Thymus (tissue), 11 donors: ENCODE data around the gene PIP5K1A. TPM values are rescaled to one million over a fixed set of nuclear protein-coding genes. Genes with fewer than 3 reads are reported as not detected.
"Not testable (repeated sequence)": the region's sequence is repeated elsewhere in the genome, so short reads cannot be mapped to it uniquely, and the experiment has no call there.

Source experiments
- DNase-seq, 9 donors: peaks; one replicate each; pipeline ENCODE4 v3.0.0-alpha.2; 2013; ENCODE audit warnings: low spot score in 9 of 9, low read depth in 6 of 9, missing footprints in 1 of 9
- H3K27ac ChIP-seq, 2 donors: one replicate each; pipeline ENCODE4 v1.5.1; 2013; ENCODE audit warnings: control low read depth in 1 of 2, low read depth in 1 of 2, low read length in 1 of 2, mild to moderate bottlenecking in 1 of 2, moderate library complexity in 1 of 2
- H3K27me3 ChIP-seq, 2 donors: one replicate each; pipeline ENCODE4 v1.5.1; 2013; ENCODE audit warnings: low read length in 1 of 2; ENCODE audit not compliant: control insufficient read depth in 2 of 2, insufficient read depth in 1 of 2
- H3K36me3 ChIP-seq, 2 donors: one replicate each; pipeline ENCODE4 v1.5.1; 2013; ENCODE audit warnings: low read length in 1 of 2, mild to moderate bottlenecking in 1 of 2, moderate library complexity in 1 of 2; ENCODE audit not compliant: control insufficient read depth in 2 of 2, insufficient read depth in 2 of 2
- H3K4me1 ChIP-seq, 2 donors: one replicate each; pipeline ENCODE4 v1.5.1; 2013; ENCODE audit warnings: low read length in 2 of 2; ENCODE audit not compliant: control insufficient read depth in 2 of 2, insufficient read depth in 2 of 2
- H3K4me3 ChIP-seq, 2 donors: one replicate each; pipeline ENCODE4 v1.5.1; 2013; ENCODE audit warnings: low read length in 2 of 2, control low read depth in 1 of 2, mild to moderate bottlenecking in 1 of 2
- H3K9me3 ChIP-seq, 2 donors: one replicate each; pipeline ENCODE4 v1.5.1; 2013; ENCODE audit warnings: low read length in 1 of 2, mild to moderate bottlenecking in 1 of 2; ENCODE audit not compliant: control insufficient read depth in 2 of 2, insufficient read depth in 1 of 2
- WGBS: extraction: QIAGEN DNeasy Blood & Tissue Kit; methylation state at CpG from one replicate; pipeline ENCODE4 v1.1.7; 2013; 5-methylcytosine and 5-hydroxymethylcytosine counted together
- polyA plus RNA-seq: library from polyadenylated mRNA; stranded (reverse); fragments of 200-250 nt; gene quantifications from one replicate; pipeline ENCODE4 v1.2.3, GENCODE V29; 2013
- total RNA-seq: library from RNA; stranded (reverse); fragments of 120-200 nt; gene quantifications from one replicate; pipeline ENCODE4 v1.2.4, GENCODE V29; 2013
- donor health status: healthy.

The PIP5K1A gene
- total and polyA plus RNA-seq, 2 donors, result 29.8 to 30.7 TPM

- peaks cover 7 to 8% of the 10 kb centered on the region in 2 donors for H3K4me1 ChIP-seq
- H3K36me3 ChIP-seq, result peaks cover 22 to 24% of the 10 kb centered on the region in 2 donors
- WGBS, result 98% methylated on average over 2 of the region's 2 CpGs
These were observed 61.0 kb downstream of the PIP5K1A start for GRCh38 chr1:151259351-151259750.

GRCh38 chr1:151265446-151266236, 67.3 kb downstream of the PIP5K1A start:
- H3K36me3 ChIP-seq, result peaks cover 58 to 72% of the 10 kb centered on the region in 2 donors
- H3K27me3 ChIP-seq, result no peaks in the 10 kb centered on the region
- no peak for DNase-seq
- no peak overlapping the region for H3K4me3 ChIP-seq
- WGBS, result 95% methylated on average over 14 of the region's 14 CpGs
- no peaks in the 10 kb centered on the region for H3K9me3 ChIP-seq
- H3K27ac ChIP-seq, result no peak overlapping the region
- H3K4me1 ChIP-seq, result no peaks in the 10 kb centered on the region

More at GRCh38 chr1:151259351-151259750, 61.0 kb downstream of the PIP5K1A start:
- H3K27ac ChIP-seq, result no peak overlapping the region
- no peak for DNase-seq
- H3K27me3 ChIP-seq, result no peaks in the 10 kb centered on the region
- no peaks in the 10 kb centered on the region for H3K9me3 ChIP-seq
- H3K4me3 ChIP-seq, result no peak overlapping the region

DNA sequence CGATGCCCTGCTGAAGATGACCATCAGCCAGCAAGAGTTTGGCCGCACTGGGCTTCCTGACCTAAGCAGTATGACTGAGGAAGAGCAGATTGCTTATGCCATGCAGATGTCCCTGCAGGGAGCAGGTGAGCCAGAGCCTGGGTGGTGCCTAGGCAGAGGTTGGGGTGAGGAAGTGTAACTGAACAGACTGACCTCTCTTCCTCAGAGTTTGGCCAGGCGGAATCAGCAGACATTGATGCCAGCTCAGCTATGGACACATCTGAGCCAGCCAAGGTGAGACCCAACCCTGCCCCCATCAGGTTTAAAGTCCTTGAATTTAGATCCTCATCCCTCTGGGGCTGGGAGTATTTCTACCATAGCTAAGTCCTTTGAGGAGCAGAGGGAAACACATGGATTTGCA, 68.0 kb downstream of the PIP5K1A start:
- H3K27me3 ChIP-seq, result no peaks in the 10 kb centered on the region
- H3K9me3 ChIP-seq, result no peaks in the 10 kb centered on the region
- H3K4me1 ChIP-seq, result no peaks in the 10 kb centered on the region
- H3K36me3 ChIP-seq, result peaks cover 58 to 72% of the 10 kb centered on the region in 2 donors
- DNase-seq, result no peak
- H3K4me3 ChIP-seq, result no peak overlapping the region
- no peak overlapping the region for H3K27ac ChIP-seq
- 99% methylated on average over 3 of the region's 3 CpGs for whole genome bisulfite sequencing

GRCh38 chr1:151266821-151267220, 68.5 kb downstream of the PIP5K1A start:
- H3K27ac ChIP-seq, result no peak overlapping the region
- WGBS, result 89% methylated on average over 8 of the region's 8 CpGs

GRCh38 chr1:151267760-151268159, 69.4 kb downstream of the PIP5K1A start:
- H3K27ac ChIP-seq, result no peak overlapping the region
- WGBS, result 87% methylated on average over 4 of the region's 4 CpGs

More at GRCh38 chr1:151266821-151267220, 68.5 kb downstream of the PIP5K1A start:
- peaks cover 57 to 77% of the 10 kb centered on the region in 2 donors for H3K36me3 ChIP-seq
- DNase-seq, result no peak
- H3K27me3 ChIP-seq, result no peaks in the 10 kb centered on the region
- no peak overlapping the region for H3K4me3 ChIP-seq
- H3K4me1 ChIP-seq, result no peaks in the 10 kb centered on the region
- no peaks in the 10 kb centered on the region for H3K9me3 ChIP-seq

DNA sequence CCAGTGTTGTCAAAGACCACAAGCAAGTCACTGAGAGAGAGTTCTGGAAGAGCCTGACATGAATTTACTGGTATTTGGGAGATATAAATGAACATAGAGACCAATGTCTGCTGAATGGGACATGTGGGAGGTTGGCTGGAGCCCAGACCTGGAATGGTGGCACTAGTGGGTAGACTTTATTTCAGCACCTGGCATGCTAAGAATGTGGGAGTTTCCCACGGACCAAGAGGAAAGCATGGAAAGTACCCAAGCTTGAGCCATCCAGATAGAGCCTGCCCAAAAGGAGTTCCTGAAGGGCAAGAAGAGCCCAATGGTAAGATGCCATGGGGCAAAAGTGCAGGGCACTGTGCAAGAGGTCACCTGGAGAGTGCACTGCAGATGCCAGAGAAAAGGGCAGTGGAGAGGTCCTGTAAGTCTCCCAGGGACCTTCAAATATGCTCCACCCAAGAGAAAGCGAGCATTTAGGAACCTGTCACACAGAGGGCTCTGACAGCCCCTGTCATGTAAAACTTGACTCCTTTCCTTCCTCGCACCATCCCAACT, 75.6 kb downstream of the PIP5K1A start:
- no peak overlapping the region for H3K27ac ChIP-seq

More at GRCh38 chr1:151267760-151268159, 69.4 kb downstream of the PIP5K1A start:
- no peak for DNase-seq
- H3K27me3 ChIP-seq, result no peaks in the 10 kb centered on the region
- H3K4me3 ChIP-seq, result no peak overlapping the region
- peaks cover 49 to 71% of the 10 kb centered on the region in 2 donors for H3K36me3 ChIP-seq
- H3K4me1 ChIP-seq, result no peaks in the 10 kb centered on the region
- no peaks in the 10 kb centered on the region for H3K9me3 ChIP-seq

DNA sequence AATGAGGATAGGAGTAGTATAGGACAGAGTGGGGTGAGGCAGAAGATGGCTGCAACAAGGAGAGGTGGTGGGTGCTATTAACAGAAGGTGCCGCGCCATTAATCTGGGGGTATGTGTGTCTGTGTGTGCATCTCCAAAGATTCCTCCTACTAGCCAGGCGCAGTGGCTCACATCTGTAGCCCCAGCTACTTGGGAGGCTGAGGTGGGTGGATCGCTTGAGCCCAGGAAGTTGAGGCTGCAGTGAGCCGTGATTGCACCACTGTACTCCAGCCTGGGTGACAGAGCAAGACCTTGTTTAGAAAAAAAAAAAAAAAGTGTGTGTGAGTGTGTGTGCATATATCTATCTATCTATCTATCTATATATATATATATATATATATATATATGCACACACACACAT, 77.0 kb downstream of the PIP5K1A start:
- WGBS, result 96% methylated on average over 5 of the region's 5 CpGs
- not testable (repeated sequence) for DNase-seq, H3K4me1 ChIP-seq

More for the DNA sequence above, 75.6 kb downstream of the PIP5K1A start:
- Histone ChIP-seq H3K27me3 (no peaks in the 10 kb centered on the region), H3K36me3 (peaks cover 0 to 15% of the 10 kb centered on the region in 2 donors), H3K4me3 (no peak overlapping the region), H3K9me3 (no peaks in the 10 kb centered on the region), H3K4me1 (no peaks in the 10 kb centered on the region)
- no peak for DNase-seq
- WGBS, result 95% methylated on average over 3 of the region's 3 CpGs

DNA sequence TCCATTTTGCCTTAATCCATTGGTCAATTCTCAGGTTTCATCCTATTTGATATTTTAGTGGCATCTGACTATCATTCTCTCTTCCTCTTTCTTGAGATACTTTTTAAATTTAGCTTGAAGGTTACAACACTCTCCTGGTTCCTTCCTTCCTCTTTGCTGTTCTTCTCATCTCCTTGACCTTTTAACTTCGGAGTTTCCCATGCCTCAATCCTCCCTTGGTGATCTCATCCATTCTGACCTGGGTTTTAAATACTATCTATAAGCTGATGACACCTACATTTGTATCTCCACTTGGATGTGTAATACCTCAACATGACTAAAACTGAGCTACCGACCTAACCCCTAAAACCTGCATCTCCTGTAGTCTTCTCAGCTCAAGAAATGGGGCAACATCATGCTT, 78.9 kb downstream of the PIP5K1A start:
- Histone ChIP-seq H3K4me3 (no peak overlapping the region), H3K27me3 (no peaks in the 10 kb centered on the region), H3K27ac (no peak overlapping the region), H3K9me3 (no peaks in the 10 kb centered on the region), H3K36me3 (peaks cover 0 to 3% of the 10 kb centered on the region in 2 donors), H3K4me1 (peaks cover 3 to 11% of the 10 kb centered on the region in 2 donors)
- DNase-seq, result no peak
- 59% methylated on average over 2 of the region's 2 CpGs for whole genome bisulfite sequencing

More for the DNA sequence above, 77.0 kb downstream of the PIP5K1A start:
- not testable (repeated sequence) for H3K4me3 ChIP-seq, H3K27me3 ChIP-seq, H3K9me3 ChIP-seq, H3K27ac ChIP-seq
- H3K36me3 ChIP-seq, result peaks cover 0 to 10% of the 10 kb centered on the region in 2 donors

DNA sequence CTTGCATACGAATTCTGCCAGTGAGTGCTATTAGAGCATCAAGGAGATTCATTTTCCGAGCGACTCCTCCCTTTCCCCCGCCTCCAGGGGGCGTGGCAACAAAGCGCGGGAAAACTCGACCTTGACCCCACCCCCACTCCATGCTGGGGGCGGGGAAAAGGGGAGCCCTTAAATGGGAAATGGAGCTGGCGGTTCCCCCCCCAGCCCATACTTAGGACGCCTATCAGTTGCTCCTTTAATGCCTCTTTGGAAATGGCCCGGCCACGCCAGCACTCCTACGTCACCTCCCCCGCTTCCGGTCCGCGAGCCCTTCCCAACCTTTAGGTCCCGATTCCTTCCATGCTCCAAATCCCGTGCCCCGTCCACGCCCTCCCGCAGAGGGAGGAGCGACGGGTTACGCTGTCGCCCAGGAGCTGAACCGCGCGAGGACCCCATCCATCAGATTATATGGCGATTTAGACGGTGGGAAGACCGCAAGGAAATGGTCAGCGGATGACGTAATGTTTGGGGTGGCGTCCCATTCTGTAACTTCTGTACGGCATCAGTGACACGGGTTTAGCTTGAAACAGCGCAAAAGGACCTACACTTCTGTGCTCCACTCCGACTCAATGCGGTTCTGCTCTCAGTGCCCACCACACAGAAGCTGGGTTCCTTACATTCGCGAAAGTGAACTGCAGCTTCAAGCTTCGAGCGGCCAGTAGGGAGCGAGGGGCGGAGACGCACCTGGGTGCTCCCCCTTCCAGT, 83.0 kb downstream of the PIP5K1A start:
- Histone ChIP-seq H3K9me3 (peaks cover 0 to 5% of the 10 kb centered on the region in 2 donors), H3K27ac (peak overlapping the region; percentile 98 to 99), H3K36me3 (peaks cover 8 to 13% of the 10 kb centered on the region in 2 donors), H3K4me3 (peak overlapping the region; percentile 57 to 79), H3K27me3 (no peaks in the 10 kb centered on the region), H3K4me1 (peaks cover 17 to 31% of the 10 kb centered on the region in 2 donors)
- peak; percentile 82 to 97 (median 89) for DNase-seq
- under 1% methylated on average over 48 of the region's 48 CpGs for WGBS
